Esophagus squamous epithelium (tissue), 5 donors: ENCODE measurements around the gene PEAK1. TPM values are rescaled to one million over a fixed set of nuclear protein-coding genes. Genes with fewer than 3 reads are reported as not detected.

Source experiments
- DNase-seq: peaks from one replicate; lab custom pipeline; 2025; lab: John Stamatoyannopoulos, UW
- H3K27ac ChIP-seq, 4 donors: fragments of 200-600 bp; sonication (generic); one replicate each; pipeline ENCODE4 v1.5.1; 2016 to 2019; ENCODE audit warnings: mild to moderate bottlenecking in 1 of 4
- H3K27me3 ChIP-seq, 4 donors: fragments of 200-600 bp; sonication (generic); 1 replicate in 3 of 4; 2 replicates in 1 of 4; pipeline versions ENCODE4 v1.5.1 to v1.6.0; 2017 to 2021; ENCODE audit warnings: antibody characterized with exemption in 1 of 4
- H3K36me3 ChIP-seq, 3 donors: fragments of 200-600 bp; sonication (generic); one replicate each; pipeline ENCODE4 v1.5.1; 2016 to 2019
- H3K4me1 ChIP-seq, 3 donors: fragments of 200-600 bp; sonication (generic); one replicate each; pipeline ENCODE4 v1.5.1; 2017 to 2019
- H3K4me3 ChIP-seq, 4 donors: fragments of 200-600 bp; sonication (generic); 1 replicate in 3 of 4; 2 replicates in 1 of 4; pipeline ENCODE4 v1.5.1; 2016 to 2019; ENCODE audit warnings: mild to moderate bottlenecking in 2 of 4, moderate library complexity in 1 of 4
- H3K9me3 ChIP-seq, 3 donors: fragments of 200-600 bp; sonication (generic); one replicate each; pipeline ENCODE4 v1.5.1; 2016 to 2019
- POLR2A ChIP-seq, 4 donors: fragments of 450-650 bp; IDR thresholded peaks; one replicate each; pipeline ENCODE4 v1.6.1; 2017; ENCODE audit warnings: antibody characterized with exemption in 4 of 4, mild to moderate bottlenecking in 4 of 4, moderate library complexity in 3 of 4
- WGBS, 2 donors: methylation state at CpG; one replicate each; pipeline ENCODE4 v1.1.5; 2018; 5-methylcytosine and 5-hydroxymethylcytosine counted together
- intact Hi-C: fragments of 100-400 bp; cut with DNase I; formaldehyde crosslinking; loops from one replicate; pipeline ENCODE4 v1.15.0; 2022
- total RNA-seq, 4 donors: library from RNA; depleted of rRNA; stranded (reverse); fragments of >200 nt; gene quantifications; one replicate each; pipeline ENCODE4 v1.1.0, GENCODE V29; 2016
- TF ChIP-seq, protein P1 (sequence below), 6 experiments: fragments of 450-650 bp in 4 of 6; fragments of 200-600 bp in 2 of 6; sonication (generic) in 2 of 6; IDR thresholded peaks; one replicate each; pipeline ENCODE4 v1.5.1; 2016 to 2019; ENCODE audit warnings: antibody characterized with exemption in 6 of 6, mild to moderate bottlenecking in 4 of 6, moderate library complexity in 4 of 6
- donor health status: DM: yes; HTN: yes; CAD: no.

The PEAK1 gene
- total RNA-seq, 4 donors from 2014 or later = 8.6 to 47.3 (median 14.0) TPM

DNA sequence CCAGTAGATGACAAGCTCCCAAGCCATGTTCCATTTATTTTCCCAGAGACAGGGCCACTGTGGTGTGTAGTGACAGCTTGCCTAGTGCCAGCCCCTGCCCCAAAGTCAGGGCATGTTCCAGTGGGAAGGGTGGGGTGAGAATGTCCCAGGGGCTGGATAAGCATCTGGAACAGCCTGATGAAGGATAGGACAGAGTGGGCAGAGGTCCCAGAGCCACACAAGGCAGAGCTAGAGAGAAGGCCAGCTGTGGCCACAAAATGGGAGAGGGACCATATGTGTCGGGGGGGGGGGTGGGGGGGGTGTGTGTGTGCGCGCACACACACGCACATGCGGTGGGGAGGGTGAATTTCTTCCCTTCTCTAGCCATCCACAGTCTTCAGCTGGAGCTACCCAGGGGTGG, 322.0 kb downstream of the PEAK1 start:
- Histone ChIP-seq H3K36me3 (no peaks in the 10 kb centered on the region), H3K4me3 (no peak overlapping the region), H3K27ac (no peak overlapping the region), H3K27me3 (no peaks in the 10 kb centered on the region), H3K9me3 (no peaks in the 10 kb centered on the region), H3K4me1 (no peaks in the 10 kb centered on the region)
- intact Hi-C loops = no loop called here
- no CpG with 5 or more reads among the region's 5 CpGs for WGBS, 2 donors
- no peak for DNase-seq
- TF ChIP-seq POLR2A (IDR thresholded peaks at IDR 0.05) = no peak

DNA sequence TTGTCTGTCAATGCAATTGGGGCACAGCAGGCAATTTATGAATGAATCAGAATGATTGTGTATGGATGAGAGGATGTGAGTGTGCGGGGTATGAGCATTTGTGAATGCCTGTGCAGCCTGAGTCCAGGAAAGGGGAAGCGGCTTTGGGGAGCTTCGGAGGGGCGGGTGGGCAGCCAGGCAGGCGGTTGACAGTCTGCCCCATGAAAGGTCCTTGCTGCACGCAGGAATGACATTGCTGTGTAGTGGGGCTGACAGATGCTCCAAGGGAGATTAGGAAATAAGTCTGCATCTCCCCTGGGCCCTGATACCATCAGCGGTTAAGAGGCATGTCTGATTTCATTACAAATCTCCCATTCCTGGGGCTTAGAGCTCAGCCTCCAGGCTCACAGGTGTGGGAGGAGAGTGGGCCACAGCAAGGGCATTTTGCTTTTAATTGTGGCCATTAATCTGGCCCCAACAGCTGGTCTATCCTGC, 322.6 kb downstream of the PEAK1 start:
- no peak for DNase-seq
- Histone ChIP-seq H3K27me3 (no peaks in the 10 kb centered on the region), H3K27ac (no peak overlapping the region), H3K9me3 (no peaks in the 10 kb centered on the region), H3K4me1 (no peaks in the 10 kb centered on the region), H3K36me3 (no peaks in the 10 kb centered on the region), H3K4me3 (no peak overlapping the region)
- intact Hi-C loops = no loop called here
- 90 to 97% methylated on average over 6 of the region's 7 CpGs for WGBS, 2 donors
- TF ChIP-seq, protein P1, sequence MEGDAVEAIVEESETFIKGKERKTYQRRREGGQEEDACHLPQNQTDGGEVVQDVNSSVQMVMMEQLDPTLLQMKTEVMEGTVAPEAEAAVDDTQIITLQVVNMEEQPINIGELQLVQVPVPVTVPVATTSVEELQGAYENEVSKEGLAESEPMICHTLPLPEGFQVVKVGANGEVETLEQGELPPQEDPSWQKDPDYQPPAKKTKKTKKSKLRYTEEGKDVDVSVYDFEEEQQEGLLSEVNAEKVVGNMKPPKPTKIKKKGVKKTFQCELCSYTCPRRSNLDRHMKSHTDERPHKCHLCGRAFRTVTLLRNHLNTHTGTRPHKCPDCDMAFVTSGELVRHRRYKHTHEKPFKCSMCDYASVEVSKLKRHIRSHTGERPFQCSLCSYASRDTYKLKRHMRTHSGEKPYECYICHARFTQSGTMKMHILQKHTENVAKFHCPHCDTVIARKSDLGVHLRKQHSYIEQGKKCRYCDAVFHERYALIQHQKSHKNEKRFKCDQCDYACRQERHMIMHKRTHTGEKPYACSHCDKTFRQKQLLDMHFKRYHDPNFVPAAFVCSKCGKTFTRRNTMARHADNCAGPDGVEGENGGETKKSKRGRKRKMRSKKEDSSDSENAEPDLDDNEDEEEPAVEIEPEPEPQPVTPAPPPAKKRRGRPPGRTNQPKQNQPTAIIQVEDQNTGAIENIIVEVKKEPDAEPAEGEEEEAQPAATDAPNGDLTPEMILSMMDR (IDR thresholded peaks at IDR 0.05) = no peak

DNA sequence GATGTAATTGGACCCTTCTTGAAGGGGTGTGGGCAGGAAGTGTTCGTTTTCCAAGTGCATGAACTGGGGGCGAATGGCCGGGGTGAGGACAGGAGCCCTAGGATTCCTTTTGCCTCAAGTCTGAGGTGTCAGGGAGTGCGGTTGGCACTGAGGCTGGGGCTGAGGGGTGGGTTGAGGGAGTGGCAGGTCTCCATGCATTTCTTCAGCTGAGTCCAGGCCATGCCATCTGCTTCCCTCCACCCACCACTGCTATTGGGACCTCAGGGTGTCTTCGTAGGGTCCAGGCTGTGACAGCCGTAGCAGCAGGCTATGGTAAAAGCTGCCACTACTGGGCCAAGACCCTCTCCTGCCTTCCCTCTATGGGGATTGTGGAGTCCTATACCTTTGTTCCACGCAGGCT, 323.4 kb downstream of the PEAK1 start:
- no peaks in the 10 kb centered on the region for H3K36me3 ChIP-seq
- WGBS, 2 donors = 82 to 88% methylated on average over 5 to 6 of the region's 7 CpGs
- H3K4me3 ChIP-seq = no peak overlapping the region
- intact Hi-C loops = no loop called here
- no peak for TF ChIP-seq POLR2A (IDR thresholded peaks at IDR 0.05)
- TF ChIP-seq, protein P1 (IDR thresholded peaks at IDR 0.05) = no peak
- no peaks in the 10 kb centered on the region for H3K27me3 ChIP-seq
- H3K9me3 ChIP-seq = no peaks in the 10 kb centered on the region
- H3K27ac ChIP-seq = no peak overlapping the region
- DNase-seq = no peak
- H3K4me1 ChIP-seq = no peaks in the 10 kb centered on the region

DNA sequence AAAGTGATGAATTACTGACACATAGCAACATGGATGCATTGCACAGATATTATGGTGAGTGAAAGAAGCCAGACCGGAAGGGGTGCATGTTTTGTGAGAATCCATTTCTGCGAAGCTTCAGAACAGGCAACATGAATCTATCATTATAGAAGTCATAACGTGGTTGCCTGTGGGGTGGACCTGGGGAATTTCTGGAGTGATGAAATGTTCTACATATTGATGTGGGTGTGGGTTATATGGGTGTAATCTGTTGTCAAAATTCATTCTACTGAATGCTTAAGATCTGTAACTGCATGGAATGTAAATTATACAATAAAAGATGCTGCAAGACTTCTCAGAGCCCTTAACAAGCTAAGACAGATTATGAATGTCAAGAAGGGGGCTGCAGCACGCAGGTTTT, 323.8 kb downstream of the PEAK1 start:
- Histone ChIP-seq H3K4me3 (no peak overlapping the region), H3K4me1 (no peaks in the 10 kb centered on the region), H3K36me3 (no peaks in the 10 kb centered on the region), H3K9me3 (no peaks in the 10 kb centered on the region), H3K27me3 (no peaks in the 10 kb centered on the region), H3K27ac (no peak overlapping the region)
- 53 to 69% methylated on average over 4 of the region's 4 CpGs for WGBS, 2 donors
- no peak for DNase-seq
- intact Hi-C loops = no loop called here
- TF ChIP-seq, protein P1 (IDR thresholded peaks at IDR 0.05) = no peak
- TF ChIP-seq POLR2A (IDR thresholded peaks at IDR 0.05) = no peak

DNA sequence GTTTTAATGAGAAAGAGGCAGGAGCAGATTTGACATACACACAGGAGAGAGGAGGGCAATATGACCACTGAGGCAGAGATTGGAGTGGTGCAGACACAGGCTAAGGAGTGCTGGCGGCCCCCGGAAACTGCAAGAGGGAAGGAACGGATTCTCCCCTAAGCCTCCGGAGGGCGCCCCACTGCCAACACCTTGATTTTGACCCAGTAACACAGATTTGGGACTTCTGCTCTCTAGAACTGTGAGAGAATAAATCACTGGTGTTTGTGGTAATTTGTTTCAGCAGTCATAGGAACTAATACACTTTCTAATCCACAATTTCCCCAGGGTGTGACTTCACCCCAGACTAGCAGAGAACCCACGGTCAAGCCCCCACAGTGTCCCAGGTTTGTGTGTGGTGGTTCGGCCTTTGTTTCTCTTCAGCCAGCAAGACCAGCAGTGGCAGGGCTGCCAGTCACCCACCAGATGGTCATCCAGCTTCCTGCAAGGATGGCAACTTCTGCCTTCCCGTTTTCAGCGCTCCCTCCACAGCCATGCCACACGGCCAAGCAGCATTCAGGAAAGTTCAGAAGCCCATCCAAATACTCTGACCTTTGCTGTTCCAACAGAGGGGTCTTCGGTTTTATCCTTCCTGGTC, 325.4 kb downstream of the PEAK1 start:
- TF ChIP-seq, protein P1 (IDR thresholded peaks at IDR 0.05) = no peak
- TF ChIP-seq POLR2A (IDR thresholded peaks at IDR 0.05) = no peak
- WGBS, 2 donors = 78 to 83% methylated on average over 9 to 11 of the region's 11 CpGs
- H3K4me3 ChIP-seq = no peak overlapping the region
- no peak overlapping the region for H3K27ac ChIP-seq
- no peaks in the 10 kb centered on the region for H3K9me3 ChIP-seq
- DNase-seq = no peak
- H3K27me3 ChIP-seq = no peaks in the 10 kb centered on the region
- intact Hi-C loops = no loop called here
- H3K4me1 ChIP-seq = no peaks in the 10 kb centered on the region
- no peaks in the 10 kb centered on the region for H3K36me3 ChIP-seq
